ENCODE data around the gene LRRC1.
"Not testable (repeated sequence)": the region's sequence is repeated elsewhere in the genome, so short reads cannot be mapped to it uniquely, and the experiment has no call there.

LRRC1 gene

DNA sequence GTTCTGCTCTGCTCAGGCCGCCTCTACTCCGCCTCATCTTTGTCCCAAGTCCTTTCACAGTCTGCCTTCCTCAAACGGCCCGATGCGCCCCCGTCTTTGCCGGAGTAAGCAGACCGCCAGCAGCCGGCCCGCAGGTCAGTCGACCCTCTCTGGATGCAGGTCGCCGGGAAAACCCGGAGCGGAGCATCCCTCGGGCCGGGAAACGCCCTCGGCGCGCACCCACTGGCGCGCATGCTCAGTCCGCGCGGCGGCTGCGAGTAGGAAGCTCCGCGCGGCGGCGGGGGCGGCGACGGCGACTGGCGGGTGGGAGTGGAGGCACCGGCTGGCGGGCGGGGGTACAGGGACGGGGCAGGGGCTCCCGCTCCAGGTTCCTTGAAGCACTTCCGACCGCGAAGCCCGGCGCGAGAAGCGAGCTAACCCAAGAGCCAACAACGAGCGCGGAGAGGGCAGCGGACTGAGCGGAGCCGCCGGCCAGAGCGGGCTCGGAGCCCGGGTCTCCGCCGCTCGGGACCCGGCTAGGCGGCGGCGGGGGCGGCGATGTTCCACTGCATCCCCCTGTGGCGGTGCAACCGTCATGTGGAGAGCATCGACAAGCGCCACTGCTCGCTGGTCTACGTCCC is at the start of gene LRRC1:
Gene LRRC1 (plus strand): TSS at position 286 of the 620 bp plus-strand sequence. CDS start 252 bp downstream, at position 538.
- DNase-seq, result peak; percentile 90

DNA sequence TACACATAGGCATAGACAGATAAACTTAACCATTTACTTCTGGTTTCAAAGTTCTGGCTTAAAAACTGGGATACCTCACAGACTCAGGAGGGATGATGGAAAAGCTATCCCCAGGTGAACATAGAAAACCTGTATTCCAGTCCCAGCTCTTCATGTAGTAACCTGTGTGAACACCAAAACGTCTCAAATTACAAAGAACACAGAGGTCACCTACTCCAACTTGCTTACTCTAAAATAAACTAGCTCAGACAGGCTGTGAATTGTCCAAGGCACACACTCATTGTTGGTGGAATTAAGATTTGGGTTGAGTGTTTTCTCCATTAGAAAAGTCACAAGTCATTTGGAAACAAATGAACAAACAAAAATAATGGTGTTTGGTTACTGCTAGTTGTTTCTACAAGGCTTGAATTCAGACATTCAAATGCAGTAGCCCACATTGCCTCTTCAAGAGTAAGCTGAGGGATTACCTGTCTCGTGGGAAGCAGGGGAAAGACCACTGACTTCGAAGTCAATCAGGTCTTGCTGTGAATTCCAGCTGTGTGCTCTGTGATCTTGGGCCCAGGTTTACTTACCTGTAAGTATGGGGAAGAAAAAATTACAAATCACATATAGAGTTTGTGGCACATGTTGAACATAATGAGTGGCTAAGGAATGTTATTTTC is 48.2 kb upstream of the LRRC1 start:
- no peak for DNase-seq

DNA sequence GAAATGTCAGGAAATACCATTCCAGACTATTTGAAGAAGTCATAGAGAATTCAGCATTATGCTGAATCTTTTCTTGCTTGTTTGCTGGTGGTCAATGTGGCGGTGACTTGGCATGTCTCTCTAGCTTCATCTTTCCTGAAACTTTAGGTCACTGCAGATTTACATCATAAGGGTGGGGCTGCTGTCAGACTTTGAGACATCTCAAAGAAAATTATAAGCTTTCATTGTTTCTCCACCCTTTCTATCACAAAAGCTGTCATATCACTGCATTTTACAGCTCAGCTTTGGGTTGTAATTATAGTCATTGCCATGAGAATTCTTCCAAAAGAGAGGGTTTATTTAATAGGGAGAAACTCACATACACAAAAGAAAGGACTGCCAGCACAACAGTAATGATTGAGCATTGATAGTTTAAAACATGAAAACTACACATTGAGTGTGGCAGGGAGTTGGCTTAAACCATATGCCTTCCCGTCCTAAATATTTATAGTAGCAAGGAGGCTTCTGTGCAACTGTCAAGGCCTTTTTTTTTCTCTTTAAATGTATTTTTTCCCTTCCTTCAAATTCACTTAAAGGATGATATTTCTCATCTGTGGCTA is 44.7 kb upstream of the LRRC1 start:
- DNase-seq, result no peak

DNA sequence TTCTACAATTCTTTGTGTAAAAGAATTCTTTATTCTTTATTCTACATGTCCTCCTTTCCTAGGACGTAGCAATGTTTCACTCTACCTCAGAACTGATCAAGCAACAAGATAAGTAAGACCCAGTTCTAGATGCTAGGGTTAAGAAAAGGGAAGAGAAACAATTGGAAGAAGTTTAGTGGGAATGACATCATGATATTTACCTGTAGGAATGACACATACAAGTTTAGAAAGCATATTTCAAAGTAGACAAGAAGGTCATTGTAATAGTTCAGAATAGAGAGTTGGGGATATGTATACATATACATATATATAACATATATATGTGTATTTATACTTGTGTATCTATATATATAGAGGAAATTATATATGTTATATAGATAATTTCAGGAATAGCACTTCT is 43.4 kb upstream of the LRRC1 start:
- no peak for DNase-seq

DNA sequence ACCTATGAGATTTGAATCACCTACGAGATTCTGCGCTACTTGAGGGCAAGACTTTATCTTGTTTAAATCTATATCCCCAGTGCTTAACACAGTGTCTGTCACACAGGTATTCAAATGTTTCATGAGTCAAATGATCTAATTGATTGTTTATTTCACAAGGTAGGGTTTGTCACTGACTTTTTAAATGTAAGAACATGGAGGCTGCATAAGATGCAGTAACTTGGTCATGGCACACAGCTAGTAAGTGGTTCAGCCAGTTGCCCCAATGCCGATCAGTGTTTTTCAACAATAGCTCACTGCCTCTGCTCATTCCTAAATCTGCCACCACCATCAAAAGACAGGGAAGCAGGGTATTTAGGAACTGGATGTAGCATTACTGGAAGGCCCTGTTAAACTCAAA is 42.4 kb upstream of the LRRC1 start:
- DNase-seq, result no peak

DNA sequence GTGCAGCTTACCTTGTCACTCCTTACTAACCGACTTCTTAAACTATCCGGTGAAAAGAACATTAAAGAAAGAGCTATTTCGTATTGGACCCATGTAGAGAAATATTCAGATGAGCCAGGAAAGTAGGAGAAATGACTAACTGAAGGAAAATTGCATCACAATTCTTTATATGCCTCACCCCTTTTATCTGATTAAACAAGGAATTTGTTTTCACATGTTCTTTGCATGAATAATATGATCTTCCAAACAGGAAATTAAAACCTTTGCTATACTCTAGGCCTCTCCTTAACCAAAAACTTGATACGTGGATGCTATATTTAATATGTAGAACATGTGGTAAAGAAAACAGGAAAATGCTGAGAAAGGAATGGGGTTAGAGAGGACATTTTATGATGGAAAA is 41.9 kb upstream of the LRRC1 start:
- DNase-seq, result no peak

DNA sequence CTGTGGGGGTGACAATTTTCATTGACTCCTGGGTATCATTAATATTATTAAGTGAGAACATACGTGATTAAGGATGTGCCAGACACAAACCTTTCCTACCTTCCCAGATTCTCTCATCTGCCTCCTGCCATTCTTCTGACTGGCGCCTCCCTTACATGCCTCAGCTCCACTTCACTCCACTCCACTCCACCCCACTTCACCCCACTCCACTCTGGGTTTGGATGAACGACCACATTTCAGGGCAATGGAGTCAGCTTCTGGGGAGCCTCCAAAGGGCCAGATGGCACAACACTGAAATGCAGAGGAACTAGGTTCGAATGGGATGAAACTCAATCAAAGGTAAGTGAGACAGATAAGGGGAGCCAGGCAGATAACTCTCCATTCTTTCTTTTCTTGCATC is 40.5 kb upstream of the LRRC1 start:
- no peak for DNase-seq

DNA sequence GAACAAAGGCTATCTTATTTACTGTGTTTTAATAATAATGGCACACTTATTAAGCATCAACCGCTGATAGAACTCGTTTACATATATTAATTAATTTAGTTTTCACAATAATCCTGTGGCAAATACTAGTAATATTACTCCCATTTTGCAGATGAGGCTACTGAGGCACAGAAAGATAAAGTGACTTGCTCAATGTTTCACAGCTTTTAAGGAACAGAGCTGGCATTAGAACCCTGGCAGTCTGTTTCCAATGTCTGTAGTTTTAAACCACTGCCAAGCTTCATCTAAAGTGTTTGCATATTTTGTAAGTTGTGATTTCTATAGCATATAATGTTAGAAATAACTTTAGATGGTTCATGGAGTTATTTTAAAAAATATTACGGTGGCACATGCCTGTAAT is 38.4 kb upstream of the LRRC1 start:
- DNase-seq, result no peak

DNA sequence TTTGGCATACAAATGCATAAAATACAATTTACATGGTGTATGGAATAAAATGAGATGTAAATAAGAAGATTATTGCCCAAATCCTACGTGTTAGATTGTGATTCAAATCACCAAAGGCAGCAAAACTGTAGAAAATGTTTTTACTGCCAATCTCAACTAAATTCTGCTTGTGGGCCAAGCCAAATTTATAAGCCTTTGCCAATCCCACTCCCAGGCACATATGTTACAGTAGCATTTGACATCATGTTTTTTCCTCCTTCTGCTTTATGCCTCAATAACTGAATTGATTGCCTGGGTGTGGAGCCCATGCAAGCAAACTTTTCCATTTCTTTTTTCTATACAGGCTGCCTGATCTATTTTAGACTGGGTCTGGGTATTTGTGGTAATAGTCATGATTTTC is 36.3 kb upstream of the LRRC1 start:
- DNase-seq, result no peak

DNA sequence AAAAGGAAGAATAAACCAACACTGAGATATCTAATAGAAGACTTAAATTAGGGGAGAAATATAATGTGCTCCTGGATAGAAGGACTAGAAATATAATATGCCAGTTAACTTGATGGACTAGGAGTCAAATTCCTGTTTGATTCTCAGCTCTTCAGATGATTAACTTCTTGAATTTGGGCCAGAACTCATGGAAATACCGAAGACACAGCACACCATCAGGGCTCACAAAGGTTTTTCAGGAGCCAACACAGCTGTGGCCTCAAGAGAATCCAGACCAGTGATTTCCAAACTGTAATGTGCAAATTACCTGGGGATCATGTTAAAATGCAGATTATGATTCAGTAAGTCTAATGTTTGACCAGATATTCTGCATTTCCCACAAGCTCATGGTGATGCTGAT is 33.8 kb upstream of the LRRC1 start:
- DNase-seq, result no peak

DNA sequence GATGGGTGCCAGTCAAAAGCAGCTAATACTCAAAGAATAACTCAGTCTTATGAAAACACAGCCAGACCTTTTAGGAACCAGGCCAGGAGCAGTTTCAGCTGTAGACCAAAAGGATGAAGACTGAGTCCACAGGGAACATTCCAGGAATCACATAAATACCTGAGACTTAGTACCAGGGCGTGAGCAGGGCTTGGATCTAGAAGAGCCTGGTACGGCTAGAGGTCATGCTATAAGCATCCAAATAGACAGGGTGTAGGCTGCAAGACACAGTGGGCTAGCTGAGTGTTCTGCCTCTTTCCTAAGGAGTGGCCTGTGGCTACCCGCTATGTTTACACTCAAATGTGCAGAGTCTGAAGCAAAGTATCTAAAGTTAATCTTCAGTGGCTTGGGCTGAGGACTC is 29.5 kb upstream of the LRRC1 start:
- DNase-seq, result no peak

DNA sequence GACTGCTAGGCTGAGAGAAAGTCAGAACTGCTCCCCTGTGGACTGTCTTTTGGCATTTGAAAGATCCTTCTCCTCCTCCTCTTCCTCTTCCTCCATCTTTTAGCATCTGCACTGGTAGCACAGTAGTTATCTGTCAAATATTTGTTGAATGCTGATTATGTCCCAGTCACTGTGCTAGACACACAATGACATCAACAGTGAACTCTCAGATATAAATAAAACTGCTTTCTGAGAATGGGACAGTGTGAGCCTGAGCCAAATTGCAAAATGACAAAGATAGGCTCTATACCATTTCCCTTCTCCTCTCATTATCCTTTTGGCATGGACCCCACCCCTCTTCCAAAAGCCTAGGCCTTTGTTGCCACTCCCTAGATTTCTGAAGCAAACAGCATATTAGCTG is 27.9 kb upstream of the LRRC1 start:
- no peak for DNase-seq

DNA sequence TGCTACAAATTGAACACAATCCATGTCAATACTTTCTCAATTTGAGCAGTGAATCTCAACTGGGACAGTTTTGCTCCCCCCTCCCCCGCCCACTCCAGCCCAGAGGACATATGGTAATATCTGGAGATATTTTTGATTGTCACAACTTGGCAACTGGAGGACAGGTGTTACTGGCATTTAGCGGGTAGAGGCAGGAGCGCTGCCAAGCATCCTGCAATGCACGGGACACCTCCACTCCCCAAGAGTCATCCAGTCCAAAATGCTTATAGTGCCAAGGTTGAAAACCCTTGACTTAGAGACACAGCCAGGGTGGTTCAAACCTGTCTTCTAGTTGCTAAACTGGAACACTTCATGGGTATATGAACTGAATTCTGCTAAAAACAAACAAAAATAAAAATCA is 26.9 kb upstream of the LRRC1 start:
- no peak for DNase-seq

DNA sequence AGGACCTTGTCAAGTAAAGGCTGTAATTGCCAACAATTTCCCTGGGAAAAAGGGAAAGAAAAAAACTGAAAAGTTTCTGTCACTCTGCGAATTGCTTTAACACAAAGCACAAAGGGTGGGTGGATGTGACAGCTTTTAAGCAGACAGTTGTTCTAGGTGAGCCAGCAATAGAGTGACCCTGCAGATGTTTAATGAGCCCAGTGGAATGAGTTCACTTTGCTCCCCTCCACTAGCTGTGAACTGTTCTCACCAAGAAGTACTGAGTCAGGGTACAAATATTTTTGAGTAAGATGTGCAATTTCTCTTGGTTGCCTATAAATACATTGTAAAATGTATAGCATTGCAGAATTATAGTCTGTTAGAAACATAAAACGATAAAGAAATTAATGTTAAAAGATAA is 26.2 kb upstream of the LRRC1 start:
- no peak for DNase-seq

DNA sequence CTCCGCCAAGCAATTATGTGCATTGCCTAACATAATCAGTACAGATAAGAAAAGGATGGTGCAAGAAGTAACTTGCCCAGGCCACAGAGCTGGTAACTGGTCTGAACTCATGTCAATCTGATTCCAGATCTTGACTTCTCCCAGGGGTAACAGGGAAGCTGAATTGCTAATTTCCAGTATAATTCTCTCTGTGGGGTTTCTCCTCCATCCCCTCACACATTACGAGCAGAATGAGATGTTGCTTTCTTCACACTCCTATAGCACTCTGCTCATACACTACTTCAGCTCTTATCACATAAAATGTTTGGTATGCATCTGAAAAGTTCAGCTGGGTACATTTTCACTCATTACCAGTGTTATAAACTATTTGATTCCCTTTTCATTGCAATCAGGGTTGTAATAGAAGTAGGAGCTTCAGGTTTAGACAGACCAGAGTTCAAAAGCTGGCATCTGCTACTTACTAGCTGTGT is 24.0 kb upstream of the LRRC1 start:
- DNase-seq, result no peak

DNA sequence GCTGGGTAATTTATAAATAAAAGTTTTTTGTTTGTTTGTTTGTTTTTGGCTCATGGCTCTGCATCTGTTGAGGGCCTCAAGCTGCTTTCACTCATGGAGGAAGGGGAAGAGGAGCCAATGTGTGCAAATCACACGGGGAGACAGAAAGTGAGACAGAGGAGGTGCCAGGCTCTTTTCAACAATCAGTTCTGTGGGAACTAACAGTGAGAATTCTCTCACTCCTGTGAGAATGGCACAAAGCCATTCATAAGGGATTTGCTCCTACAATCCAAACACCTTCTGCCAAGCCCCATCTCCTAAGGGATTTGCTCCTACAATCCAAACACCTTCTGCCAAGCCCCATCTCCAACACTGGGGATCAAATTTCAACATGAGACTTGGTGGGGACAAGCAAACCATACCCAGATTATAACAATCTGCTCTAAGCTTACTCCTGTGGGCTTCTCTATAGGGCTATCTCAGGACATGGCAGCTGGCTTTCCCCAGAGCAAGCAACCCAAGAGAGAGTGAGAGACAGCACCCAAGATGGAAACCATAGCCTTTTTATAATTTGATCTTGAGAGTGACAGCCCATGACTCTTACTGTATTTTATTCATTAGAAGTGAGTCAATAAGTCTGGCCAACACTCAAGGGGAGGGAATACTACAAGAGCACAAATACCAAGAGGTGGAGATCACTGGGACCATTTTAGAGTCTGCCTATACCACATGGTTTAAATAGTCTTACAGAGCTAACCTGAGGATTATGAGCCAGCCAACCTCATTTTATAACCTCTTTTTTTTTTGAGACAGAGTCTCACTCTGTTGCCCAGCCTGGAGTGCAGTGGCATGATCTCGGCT is 22.8 kb upstream of the LRRC1 start:
- no peak for DNase-seq

DNA sequence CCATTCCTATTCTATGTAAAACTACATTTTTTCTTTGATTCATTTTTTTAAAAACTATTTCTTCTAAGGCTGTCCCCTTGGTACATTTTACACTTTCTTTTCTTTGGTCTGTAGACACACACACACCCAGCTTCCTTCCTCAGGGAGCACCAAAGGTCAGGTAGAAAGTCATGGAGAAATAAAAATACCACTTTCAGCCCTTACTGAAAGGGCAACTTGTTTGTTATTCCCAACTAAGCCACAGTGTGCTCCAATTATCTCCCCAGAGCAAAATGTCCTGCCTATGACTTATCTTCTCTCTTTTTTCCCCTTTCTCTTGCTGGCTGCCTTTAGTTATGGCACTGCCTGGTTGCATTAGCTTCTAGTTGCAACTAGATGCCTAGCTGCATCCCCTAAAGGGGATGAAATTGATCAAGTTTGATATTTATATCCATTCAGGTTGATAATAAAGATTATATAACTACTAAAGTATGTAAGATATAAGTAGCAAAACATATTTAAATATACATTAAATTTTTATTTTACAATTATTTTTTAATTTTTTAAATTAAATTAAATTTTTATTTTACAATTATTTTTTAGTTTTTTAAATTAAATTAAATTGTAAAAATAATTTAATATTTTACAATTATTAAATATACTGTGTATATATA is 21.6 kb upstream of the LRRC1 start:
- DNase-seq, result no peak

DNA sequence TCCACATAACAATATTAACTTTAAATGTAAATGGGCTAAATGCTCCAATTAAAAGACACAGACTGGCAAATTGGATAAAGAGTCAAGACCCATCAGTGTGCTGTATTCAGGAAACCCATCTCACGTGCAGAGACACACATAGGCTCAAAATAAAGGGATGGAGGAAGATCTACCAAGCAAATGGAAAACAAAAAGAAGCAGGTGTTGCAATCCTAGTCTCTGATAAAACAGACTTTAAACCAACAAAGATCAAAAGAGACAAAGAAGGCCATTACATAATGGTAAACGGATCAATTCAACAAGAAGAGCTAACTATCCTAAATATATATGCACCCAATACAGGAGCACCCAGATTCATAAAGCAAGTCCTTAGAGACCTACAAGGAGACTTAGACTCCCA is 18.7 kb upstream of the LRRC1 start:
- DNase-seq, result not testable (repeated sequence)

DNA sequence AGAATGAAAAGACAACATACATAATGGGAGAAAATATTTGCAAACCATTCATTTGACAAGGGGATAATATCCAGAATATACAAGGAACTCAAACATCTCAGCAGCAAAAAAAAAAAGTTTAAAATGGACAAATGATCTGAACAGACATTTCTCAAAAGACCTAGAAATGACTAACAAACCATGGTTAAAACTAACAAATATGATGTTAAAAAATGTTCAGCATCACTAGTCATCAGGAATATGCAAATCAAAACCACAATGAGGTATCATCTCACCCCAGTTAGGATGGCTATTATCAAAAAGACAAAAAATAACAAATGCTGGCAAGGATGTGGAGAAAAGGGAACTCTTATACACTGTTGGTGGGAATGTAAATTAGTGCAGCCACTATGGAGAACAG is 9.8 kb upstream of the LRRC1 start:
- DNase-seq, result not testable (repeated sequence)

DNA sequence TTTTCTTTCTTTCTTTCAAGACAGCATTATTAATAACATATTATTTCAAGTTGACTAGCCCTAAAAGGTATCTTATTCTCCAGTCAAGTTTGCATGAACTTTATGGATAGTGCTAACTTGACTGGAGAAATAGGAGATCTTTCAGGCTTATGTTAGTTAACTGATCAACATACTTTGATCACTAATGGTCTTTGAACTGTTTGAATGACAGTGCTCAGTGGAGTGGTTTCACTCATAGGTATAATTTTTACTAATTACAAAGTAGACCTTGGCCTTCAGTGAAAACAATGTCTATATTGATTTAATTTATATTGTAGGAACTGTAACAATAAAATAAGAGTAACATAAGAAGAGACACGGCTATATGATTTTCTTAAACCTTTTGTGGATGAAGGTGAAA is 8.0 kb upstream of the LRRC1 start:
- DNase-seq, result no peak

DNA sequence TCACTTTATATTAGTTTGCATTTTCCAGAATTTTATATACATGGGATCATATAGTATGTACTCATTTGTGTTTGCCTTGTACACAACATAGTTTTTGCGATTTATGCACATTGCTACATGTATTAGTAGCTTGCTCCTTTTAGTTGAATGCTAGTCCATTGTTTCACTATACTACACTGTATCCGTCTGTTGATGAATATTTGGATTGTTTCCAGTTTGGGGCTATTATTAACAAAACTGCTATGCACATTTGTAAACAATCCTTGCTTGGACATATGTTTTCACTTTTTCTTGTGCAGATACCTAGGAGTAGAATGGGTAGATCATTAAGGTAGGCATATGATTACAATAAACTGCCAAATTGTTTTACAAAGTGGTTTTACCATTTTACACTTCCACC is 3.9 kb upstream of the LRRC1 start:
- no peak for DNase-seq

DNA sequence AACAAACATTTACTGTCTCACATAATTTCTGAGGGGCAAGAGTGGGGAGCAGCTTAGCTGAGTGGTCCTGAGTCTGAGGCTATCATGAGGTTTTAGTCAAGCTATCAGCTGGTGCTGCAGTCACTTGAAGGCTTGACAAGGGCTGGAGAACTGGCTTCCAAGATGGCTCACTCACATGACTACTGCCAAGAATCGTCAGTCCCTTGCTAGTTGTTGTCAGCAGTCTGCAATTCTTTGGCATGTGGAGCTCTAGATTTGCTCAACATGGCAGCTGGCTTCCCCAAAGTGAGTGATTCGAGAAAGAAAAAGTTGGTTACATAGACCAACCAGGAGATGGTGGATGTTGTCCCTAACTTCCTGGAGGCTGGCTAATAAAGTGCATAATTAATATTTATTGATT is 2.8 kb upstream of the LRRC1 start:
- DNase-seq, result no peak

DNA sequence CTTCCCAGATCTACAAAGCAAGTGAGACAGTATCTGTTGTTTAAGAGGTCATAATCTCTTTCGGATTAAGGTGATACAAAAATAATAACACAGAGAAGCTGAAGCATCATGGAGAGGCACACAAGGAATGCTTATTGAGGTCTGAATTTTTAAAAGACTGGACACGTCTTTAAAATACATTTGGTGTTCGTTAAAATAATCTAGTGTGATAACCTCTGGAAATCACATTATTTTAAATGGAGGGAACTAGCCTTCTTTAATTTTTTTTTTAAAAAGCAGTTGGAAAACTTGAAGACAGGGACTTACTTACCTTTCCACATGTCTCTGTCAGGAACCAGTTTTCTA is 1.9 kb upstream of the LRRC1 start:
- DNase-seq, result no peak

Data from activated CD4-positive, alpha-beta T cell treated with anti-CD3 and anti-CD28 coated beads, Interleukin-10, Interleukin-2, amounts not matched to agents 100 ng/mL and 50 ng/mL, durations not matched to agents 16 hours and 8 hours (primary cell).